Panc1 (cell line): ENCODE data around the gene PLA2G15.

Source experiments
- CTCF ChIP-seq: fragments of 450-650 bp; IDR thresholded peaks from 2 replicates; pipeline ENCODE4 v1.5.1; 2017; ENCODE audit warnings: mild to moderate bottlenecking
- POLR2AphosphoS5 ChIP-seq: IDR thresholded peaks from 2 replicates; pipeline ENCODE4 v1.6.1; 2012; ENCODE audit warnings: mild to moderate bottlenecking, low read depth, low read length, moderate library complexity
- REST ChIP-seq, 2 experiments: IDR thresholded peaks; 2 replicates each; pipeline ENCODE4 v1.6.1; 2011 to 2012; ENCODE audit warnings: low read depth in 2 of 2, control low read depth in 1 of 2, low read length in 1 of 2, mild to moderate bottlenecking in 1 of 2, moderate library complexity in 1 of 2; ENCODE audit not compliant: insufficient read depth in 1 of 2
- TCF7L2 ChIP-seq: IDR thresholded peaks from 2 replicates; pipeline ENCODE4 v1.6.1; 2011; ENCODE audit warnings: mild to moderate bottlenecking, low read depth, low read length, inconsistent platforms

GRCh38 chr16:68235887-68236136 is 9.4 kb upstream of the PLA2G15 start, which contains the start of gene ESRP2:
- no peak for TF ChIP-seq REST (IDR thresholded peaks at IDR 0.05; ENCODE audit: insufficient read depth in 1 of 2, low read depth in 2 of 2, low read length in 1 of 2)
- TF ChIP-seq CTCF, result no peak
- no peak for TF ChIP-seq TCF7L2
- TF ChIP-seq POLR2AphosphoS5, result no peak
